ENCODE measurements around the gene BMAL1.

Gene BMAL1

DNA sequence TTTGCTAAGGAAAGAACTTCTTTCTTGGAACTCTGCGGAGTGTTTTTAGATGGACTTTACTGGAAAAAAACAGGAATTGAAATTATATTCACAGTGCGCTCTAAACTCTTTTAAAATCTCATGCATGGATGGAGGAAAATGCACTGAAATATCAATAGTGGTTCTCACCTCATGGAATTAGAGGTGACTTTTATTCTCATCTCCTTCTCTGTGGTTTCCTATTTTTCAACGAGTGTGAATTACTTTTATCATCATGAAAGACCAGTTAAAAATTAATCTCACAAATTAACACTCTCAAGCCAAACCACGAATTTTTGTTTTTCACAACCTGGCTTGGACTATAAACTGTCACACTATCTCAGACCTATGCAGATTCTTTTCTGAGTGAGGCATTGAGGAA, 16.6 kb downstream of the BMAL1 start:
- no peak for DNase-seq

DNA sequence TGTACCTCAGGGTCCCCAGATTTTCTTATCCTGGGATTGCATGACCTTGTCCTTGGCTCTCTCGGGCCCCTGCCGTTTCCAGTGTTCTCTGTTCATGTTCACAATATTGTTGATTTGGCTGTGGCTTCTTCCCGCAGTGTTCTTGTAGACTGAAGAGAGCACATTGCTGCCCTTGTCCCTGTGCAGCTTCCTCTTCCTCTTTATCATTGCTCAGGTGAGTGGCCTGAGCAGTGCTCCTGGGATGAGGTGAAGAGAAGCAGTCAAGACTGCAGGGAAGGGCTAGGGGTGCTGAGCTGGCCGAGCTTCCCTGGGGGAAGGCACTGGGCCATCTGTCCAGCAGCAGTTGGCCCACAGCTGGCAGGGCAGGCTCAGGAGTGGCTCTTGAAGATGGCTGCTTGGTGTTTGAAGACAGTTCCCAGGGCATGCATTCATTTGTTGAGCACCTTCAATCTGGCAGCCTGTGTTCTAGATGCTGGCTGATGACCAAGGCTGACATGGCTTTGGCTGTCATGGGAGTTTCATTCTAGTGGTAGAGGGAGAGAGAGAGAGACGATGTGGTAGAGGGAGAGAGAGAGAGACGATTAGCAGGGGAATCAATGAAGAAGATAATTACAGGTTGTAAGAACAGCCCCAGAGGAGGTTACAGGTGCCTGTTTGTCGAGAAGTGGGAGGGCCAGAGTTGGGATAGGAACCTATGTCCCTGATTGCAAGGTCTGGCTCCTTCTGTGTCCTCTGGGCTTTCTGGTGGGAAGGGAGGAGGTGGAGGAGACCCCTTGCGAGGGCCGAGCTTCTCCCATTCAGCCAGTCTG, 17.4 kb downstream of the BMAL1 start:
- DNase-seq, result no peak

DNA sequence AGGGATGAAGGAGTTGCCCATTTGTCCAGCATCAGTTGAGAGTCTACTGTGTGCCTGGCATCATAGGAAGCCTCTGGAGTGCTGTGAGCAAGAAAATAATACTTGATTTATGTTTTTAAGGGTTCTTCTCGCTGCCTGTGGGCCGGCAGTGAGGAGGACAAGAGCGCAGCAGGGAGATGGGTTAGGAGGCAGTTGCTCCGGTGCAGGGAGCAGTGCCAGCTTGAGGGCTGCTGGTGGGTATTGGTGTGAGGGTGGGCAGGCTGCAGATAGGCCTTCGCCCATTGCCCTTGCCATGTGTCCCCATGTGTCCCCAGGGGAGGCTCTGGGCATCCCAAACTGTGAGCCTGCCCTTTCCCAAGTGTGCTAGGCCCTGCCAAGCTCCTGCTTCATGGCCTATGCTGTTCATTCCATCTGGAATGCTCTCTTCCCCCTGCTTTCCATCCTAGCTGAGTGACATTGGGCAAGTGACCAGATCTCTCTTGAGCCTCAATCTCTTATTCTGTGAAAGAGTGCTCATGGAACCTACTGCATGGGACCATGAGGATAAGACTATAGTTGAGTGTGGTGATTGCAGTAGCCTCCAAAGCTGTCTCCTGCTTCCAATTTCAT, 19.8 kb downstream of the BMAL1 start:
- no peak for DNase-seq

DNA sequence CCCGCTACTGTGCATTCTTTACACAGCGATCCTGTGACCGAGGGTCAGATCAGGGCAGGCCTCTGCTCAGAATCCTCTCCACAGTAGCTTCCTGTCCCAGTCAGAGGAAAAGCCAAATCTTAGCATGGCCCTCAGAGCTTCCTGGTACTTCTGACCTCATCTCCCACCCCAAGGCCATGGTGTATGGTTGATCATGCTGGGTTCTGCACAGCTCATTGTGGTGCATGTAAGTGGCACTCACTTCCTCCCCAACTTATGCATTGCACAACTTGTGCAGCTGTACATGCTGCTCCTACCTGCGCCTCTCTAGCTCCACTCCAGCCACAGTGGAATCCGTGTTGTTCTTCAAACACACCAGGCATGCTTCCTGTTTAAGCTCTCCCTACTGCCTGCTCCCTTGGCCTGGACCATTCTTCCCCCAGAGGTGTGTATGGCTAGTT, 20.3 kb downstream of the BMAL1 start:
- DNase-seq, result peak; percentile 21

DNA sequence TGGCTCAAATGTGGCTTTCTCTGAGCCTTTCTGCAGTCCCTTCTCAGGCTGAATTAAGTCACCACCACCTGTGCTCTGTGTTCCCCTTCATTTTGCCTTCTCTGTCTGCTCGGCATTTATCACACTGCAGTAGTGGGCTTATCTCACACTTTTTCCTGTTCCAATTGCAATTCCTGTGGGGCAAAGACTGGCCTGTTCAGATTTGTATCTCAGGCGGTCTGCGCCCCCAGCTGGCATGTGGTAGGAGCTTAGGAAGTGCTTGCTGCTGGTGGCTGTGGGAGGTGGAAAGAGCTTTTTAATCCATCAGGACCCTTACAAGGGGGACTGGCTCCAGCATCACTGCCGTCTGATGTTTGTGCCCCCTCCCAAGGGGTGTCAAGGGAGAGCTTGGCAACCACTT, 21.2 kb downstream of the BMAL1 start:
- DNase-seq, result no peak

DNA sequence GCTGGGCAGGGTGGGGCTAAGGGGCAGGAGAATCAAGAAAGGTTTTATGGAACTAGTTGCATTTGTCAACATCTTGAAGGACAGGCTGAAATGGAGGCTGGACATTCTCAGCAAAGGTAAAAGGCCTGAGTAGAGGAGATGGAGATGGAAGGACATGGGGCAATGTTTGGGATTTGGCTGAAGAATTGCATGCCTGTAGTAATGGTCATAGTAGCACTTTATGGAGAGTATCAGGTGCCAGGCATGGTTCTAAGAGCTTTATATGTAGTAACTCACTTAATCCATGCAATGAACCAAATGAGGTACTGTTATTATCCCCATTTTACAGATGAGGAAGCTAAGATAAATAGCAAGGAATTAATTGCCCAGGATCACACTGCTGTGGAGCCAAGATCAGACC, 23.9 kb downstream of the BMAL1 start:
- no peak for DNase-seq

DNA sequence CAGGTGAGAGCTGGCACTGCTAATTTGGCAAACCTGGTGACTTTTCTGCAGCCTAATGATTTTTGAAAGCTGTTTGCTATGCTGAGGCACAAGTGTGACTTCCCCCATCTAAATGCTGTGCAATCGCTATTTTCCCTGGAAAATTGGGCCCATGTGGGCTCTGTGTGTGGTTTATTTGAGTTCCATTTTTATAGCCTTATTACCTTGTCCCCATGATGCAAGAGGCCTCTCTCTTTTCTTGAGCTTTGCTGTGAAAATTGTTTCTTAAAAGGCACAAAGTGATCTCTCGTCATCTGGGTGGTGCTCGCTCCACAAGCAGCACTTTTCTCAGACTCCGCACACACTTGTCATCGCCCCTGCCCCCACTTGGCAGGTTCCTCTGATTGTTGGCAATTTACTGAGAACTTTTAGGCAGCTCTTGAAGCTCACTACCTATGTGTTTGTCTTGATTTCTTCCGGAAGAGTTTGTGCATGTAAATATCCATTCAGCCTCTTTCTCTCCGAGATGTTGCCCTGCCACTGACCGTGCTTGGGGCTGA, 24.9 kb downstream of the BMAL1 start:
- DNase-seq, result no peak

DNA sequence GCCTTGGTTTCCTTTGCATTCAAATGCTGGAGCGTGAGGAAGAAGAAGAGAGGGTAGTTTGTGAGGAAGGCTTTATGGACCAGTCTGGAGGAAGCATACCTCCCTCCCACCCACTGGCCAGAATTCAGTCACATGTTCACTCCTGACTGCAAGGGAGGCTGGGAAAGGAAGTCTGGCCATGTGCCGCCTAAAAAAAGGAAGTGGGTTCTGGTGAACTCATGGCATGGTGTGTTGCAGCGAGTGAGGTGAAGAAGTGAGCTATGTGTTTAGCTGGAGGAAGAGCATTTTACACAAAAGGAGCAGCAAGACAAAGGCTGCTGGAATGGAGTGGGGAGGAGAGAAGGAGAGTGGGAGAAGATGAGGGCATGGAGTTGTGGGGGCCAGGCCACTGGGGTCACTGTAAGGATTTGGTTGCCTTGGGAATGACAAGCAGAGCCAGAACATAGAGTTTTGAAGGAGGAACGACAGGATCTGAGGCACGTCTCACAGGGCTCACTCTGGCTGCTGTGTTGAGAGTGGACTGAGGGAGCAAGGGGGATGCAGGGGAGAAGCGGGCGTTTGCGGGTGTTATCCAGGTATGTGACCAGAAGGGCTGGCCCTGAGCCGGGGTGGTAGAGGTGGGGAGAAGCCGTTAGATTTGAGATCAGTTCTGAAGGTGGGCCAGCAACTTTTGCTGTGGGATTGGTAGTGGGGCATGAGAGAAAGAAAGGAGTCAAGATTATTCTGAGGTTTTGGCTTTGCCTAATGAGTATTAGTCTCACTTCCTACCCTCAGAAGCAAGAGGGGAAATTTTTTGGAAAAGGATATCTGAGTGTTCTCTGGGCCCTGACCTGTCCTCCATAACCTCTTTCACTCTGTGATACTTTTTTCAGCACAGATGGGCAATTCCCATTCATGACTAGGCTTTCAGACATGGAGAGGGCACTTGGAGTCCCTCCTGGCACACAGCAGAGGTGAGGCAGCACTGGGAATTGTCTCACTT, 26.4 kb downstream of the BMAL1 start:
- DNase-seq, result peak; percentile 11

DNA sequence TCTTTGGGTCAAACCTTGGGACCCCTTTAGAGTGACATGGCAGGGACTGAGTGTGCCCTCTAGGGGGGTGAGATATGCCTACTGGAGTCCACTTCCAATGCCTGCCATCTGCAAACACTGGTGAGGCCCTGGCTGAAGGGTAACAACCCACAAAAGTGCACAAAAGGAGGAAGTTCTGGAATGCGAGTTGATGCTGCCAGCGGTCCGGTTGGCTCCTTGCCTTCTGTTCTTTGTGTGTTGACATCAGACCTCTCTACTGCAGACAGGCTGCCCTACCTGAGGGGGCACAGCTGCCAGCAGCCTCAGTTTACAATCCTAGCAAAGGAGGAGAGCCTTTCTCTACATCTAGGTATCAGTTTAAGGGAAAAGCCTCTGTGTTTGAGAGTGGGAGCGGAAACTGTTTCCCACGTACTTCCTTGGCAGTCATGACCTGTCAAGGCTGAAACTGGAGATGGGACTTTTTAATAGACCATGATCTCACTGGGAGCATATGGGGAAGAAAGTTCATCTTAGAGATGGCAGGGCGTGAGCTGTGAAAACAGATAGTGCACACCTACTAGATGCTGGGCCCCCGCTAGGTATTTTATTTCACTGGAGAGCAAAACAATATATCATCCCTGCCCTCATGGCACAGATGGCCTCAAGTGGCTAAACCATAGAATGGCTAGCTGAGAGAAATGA, 27.2 kb downstream of the BMAL1 start:
- DNase-seq, result no peak

DNA sequence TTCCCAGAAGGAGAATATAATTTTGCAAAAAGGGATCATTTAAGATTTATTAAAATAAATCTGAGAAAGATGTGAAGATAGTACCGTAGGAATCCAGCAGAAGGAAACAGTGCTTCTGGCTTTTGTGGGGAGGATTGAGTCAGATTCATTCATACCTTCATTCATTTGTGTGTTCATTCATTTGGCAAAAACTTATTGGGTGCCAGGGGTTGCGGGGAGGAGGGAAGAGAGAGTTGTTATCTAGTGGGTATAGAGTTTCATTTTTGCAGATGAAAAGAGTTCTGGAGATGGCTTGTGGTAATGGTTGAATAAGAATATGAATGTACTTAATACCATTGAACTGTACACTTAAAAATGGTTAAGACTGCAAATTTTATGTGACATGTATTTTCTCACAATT, 31.1 kb downstream of the BMAL1 start:
- DNase-seq, result peak; percentile 28

DNA sequence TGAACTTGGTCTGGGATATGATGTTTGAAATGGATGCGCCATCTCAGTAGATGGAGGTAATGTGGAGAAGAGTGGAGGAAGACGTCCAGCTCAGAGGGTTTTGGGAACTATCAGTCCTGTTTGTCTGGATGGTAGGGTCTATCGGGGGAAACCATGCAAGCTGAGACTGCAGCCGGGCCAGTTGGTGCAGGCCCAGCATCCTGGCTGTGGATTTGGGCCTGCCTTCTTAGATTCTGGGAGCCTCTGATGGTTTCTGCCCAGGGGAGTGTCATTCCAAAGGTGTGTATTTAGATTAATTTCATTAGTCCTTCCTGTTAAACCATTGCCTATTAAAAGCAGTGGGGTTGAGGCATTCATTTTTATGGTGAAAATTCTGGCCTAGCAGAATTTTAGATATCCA, 31.6 kb downstream of the BMAL1 start:
- no peak for DNase-seq

DNA sequence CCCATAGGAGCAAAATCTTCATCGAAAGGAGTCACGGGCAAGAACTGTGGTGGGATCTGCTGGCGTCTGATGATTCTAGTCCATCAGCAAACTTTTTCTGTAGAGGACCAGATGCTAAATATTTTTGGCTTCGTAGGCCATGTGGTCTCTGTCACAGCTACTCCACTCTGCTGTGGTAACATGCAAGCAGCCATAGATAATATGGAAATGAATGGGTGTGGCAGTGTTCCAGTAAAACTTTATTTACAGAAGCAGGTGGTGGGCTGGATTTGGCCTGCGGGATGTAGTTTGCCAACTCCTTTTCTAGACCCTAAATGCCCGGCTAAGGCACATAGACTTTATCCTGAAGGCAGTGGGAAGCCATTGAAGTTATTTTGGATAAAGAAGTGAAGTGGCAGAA, 32.9 kb downstream of the BMAL1 start:
- no peak for DNase-seq

DNA sequence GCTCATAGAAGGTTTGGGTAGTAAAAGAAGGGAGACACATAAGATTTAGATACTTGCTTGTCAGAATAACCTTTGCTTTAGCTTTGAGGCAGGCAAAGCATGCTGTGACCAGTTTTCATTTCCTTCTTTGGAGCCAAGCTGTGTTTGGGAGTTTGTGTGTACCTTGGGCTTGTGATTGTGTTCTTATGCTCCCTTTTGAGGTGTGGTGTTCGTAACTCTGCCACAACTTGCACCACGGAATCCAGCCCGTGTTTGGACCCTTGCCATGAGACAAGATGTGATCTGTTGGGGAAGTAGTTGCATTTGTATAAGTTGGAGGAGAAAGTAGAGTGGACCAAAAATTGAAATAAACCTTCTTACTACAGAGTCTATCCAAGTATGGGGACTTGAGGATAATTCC, 34.0 kb downstream of the BMAL1 start:
- no peak for DNase-seq

DNA sequence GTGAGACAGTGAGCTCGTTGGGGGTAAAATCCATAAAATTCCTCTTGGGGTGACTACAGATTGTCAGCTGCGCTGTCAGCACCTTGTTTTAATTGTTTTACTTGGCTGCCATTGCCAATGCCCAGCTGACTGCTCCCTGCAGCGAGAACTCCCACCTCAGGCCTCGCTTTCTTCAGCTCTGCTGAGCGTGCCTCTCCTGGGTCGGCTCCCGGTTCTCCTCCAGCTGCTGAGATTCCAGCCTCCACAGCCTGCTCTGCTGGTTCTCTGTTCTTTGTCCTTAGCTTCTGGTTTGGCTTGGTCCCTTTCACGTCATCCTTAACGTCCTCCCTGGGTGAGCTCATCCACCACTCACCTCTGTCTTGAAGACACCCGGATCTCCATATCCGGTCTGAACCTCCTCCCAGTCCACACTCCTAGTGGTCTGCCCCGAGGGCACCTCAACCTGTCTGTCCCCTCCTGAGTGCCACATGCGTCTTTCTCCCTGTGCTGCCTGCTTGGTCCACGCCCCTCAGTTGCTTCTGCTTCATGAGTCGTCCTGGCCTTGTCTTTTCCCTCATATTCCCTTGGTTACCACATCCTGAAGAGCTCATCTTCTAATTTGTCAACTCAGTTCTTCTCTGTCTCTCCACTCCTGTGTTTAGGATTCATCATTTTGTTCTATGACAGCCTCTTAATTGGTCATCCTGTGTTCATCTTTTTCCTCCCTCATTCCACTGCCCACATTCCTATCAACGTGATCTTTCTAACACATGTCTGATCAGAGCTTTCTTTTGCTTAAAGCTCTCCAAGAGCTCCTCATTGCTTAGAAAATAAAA, 35.6 kb downstream of the BMAL1 start:
- no peak for DNase-seq

DNA sequence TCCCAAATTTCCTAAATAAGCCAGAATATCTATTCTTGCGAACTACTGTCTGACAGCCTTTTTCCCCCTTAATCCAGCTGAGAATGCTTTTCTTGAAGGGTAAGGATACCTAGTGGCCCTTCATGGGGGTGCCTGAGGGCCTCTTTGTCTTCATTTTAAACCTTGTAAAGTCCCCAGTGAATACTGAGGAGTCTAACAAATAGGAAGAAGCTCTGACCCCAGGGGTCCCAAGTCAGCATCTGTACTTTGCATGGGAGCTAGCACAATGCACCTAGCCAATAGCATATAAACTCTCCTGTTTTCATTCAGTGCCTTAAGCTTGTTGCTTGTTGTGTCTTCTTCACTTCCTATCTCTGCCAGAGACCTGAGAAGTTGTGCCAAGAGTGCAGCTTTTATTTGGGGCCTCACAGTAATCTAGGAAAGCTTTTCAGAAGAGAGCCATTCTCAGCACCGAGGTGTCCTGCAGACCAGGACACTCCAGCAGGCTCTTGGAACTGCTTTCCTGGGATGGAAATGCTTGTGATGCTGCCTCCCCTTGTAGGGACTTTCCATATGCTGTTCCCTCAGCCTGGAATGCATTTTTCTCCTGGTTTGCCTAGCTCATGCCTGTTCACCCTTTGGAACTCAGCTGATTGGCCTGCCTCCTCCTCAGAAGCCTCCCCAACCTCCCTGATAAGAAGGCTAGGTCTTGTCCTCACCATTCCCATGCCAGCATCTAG, 37.2 kb downstream of the BMAL1 start:
- no peak for DNase-seq

DNA sequence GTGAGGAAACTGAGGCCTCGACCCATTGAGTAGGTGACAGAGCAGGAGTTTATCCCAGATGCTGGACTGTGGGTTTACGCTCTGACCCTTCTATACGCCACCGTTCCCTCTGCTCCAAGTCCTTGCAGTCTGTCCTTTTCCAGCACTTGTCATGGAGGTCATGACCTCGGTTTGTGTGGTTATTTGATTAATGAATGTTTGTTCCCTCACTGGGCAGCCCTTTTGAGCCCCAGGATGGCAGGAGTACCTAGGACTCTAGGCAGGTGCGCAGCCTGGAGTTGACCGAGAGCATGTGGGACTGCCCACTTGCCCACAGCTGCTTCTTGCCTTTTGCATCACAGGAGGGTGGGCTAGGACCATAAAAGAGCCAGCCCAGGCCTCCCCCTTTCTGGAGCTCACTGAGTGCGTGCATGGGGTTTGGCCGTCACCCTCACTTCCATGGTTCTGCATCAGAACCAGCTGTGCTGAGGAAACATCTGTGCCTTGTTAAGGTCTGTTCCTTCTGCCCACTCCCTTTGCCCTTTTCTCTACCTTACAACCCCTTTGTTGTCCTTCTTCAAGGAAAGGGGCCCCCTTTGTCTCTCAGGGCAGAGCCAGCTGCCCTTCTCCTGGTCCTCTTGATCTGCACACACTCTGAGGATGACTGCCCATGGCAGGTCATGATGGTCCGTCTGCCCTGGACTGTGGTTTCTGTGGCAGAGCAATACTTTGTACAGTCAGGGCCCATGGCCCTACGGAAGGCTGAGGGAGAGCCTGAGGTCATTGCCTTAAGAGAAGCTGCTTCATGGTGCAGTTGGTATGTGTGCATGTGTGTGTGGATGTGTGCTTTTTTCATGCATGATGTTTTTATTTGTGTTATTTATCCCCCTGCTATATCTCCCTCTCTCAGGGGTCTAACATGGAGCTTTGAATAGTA, 38.2 kb downstream of the BMAL1 start:
- no peak for DNase-seq

DNA sequence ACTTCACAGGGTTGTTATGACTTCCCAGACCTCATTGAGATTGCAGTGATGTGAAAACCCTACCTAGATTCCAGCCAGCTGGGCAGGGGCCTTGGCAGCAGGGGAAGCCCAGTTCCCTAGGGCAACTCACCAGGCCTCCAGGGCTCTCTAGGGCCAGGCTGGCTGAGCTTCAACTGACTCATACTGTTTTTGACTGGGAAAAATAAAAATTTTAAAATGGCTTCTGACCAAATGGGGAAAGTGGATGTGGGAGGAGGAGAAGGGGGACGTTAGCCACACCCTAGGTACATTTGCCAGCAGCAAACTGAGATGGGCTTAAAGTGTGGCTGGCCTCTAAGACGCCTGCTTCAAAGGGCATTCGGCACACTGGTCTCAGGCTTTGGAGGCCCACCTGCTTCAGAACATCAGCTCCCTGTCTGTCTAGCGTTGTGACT, 39.0 kb downstream of the BMAL1 start:
- no peak for DNase-seq

DNA sequence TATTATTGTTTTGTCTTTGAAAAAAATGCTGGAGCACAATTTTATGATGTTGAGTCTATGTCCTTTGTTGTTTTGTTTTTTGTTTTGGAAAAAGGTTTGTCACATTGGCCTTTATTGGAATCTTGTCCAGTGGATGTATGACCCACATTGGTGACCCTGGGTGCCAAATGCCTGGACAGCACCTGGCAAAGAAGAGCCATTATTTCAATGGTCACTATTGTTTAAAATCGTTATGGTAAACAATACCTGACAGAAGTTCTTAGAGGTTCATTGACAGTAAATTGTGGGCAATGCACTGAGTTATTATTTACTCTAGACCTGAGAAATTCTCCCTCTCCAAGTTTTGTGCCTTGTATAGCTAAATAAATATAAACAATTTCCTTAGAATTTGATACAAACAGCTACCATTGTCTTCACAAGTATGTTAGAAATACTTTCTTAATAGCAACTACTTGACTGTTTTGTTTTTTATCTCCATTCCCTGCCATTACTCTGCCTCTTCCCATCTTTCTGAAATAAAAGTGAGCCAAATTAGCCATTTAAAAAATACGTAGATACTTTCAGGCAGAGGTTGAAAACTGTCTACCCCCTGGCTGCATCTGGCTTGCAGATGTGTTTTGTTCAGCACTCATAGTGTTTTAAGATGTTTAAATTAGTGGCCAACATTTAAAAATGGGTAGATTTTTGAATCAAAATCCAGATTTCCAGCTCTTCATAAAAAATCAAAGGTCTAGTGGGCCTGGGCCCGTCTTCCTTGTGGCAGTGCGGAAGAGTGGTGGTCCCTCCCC, 39.9 kb downstream of the BMAL1 start:
- DNase-seq, result no peak

Data from activated CD4-positive, alpha-beta T cell treated with anti-CD3 and anti-CD28 coated beads for 48 hours (primary cell).